OCI-LY7 (cell line): ENCODE results near the gene RNF222.

Experiments
- EZH2phosphoT487 ChIP-seq: fragments of 200-600 bp; sonication (generic); IDR thresholded peaks from 2 replicates; pipeline ENCODE4 v1.6.1; 2018; ENCODE audit warnings: low read depth, borderline replicate concordance, mild to moderate bottlenecking, mixed run types, antibody characterized with exemption, low read length, moderate library complexity, mixed read lengths
- TF ChIP-seq, protein P1 (sequence below): fragments of 200-600 bp; sonication (generic); conservative IDR thresholded peaks from 2 replicates; pipeline ENCODE4 v1.5.1; 2014; ENCODE audit warnings: mild to moderate bottlenecking, antibody characterized with exemption, low read length, moderate library complexity, mixed read lengths

- TF ChIP-seq EZH2phosphoT487 = no peak
- TF ChIP-seq, protein P1, sequence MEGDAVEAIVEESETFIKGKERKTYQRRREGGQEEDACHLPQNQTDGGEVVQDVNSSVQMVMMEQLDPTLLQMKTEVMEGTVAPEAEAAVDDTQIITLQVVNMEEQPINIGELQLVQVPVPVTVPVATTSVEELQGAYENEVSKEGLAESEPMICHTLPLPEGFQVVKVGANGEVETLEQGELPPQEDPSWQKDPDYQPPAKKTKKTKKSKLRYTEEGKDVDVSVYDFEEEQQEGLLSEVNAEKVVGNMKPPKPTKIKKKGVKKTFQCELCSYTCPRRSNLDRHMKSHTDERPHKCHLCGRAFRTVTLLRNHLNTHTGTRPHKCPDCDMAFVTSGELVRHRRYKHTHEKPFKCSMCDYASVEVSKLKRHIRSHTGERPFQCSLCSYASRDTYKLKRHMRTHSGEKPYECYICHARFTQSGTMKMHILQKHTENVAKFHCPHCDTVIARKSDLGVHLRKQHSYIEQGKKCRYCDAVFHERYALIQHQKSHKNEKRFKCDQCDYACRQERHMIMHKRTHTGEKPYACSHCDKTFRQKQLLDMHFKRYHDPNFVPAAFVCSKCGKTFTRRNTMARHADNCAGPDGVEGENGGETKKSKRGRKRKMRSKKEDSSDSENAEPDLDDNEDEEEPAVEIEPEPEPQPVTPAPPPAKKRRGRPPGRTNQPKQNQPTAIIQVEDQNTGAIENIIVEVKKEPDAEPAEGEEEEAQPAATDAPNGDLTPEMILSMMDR = no peak
Measured at GRCh38 chr17:8436844-8437171, 39.2 kb upstream of the RNF222 start.
